Measurements from ENCODE around the gene PSENEN. TPM values are rescaled to one million over a fixed set of nuclear protein-coding genes. Genes with fewer than 3 reads are reported as not detected.

PSENEN gene
- total and polyA plus RNA-seq, 3 experiments from 2014 or later: 50.8 to 101 (median 57.8) TPM

GRCh38 chr19:35727053-35727955, 18.1 kb upstream of the PSENEN start:
- Mint-ChIP-seq H3K9me3 (no peaks in the 10 kb centered on the region), H3K4me1 (peaks cover 0 to 7% (median 4%) of the 10 kb centered on the region in 3 donors), H3K4me3 (no peak overlapping the region), H3K27ac (no peak overlapping the region), H3K27me3 (no peaks in the 10 kb centered on the region), H3K36me3 (peaks cover 5 to 94% (median 16%) of the 10 kb centered on the region in 3 donors)
- no peaks in the 10 kb centered on the region for H3K27me3 ChIP-seq (ENCODE audit: insufficient read depth, low read length, poor library complexity, severe bottlenecking)
- no peak for DNase-seq
- ChIA-PET CTCF (interaction anchor here (1.1 to 1.4 kb wide), 2 partner anchors 10 to 17 kb away, joined by 3 to 5 read pairs; no protein-coding TSS in a partner anchor), POLR2A (interaction anchor here (0.8 to 1.5 kb wide), 3 partner anchors 9 to 21 kb away, joined by 3 to 5 read pairs (median 3); partner anchors contain the start of gene LIN37)
- no peaks in the 10 kb centered on the region for H3K4me1 ChIP-seq (ENCODE audit: insufficient read depth, low read length)
- no peak overlapping the region for H3K4me3 ChIP-seq (ENCODE audit: low read length)
- H3K36me3 ChIP-seq (ENCODE audit: insufficient read depth, low read length): peaks cover 87% of the 10 kb centered on the region
- no peak overlapping the region for H3K27ac ChIP-seq (ENCODE audit: low read depth, low read length)
- no peaks in the 10 kb centered on the region for H3K9me3 ChIP-seq (ENCODE audit: low read length)

- CTCF ChIA-PET: interaction anchor here (1.1 to 1.4 kb wide), 2 partner anchors 9 to 16 kb away, joined by 3 to 5 read pairs; no protein-coding TSS in a partner anchor
- no peaks in the 10 kb centered on the region for H3K27me3 ChIP-seq (ENCODE audit: insufficient read depth, low read length, poor library complexity, severe bottlenecking)
These were observed 17.3 kb upstream of the PSENEN start for GRCh38 chr19:35727956-35728706.

GRCh38 chr19:35729021-35729420, 16.4 kb upstream of the PSENEN start:
- Mint-ChIP-seq H3K27ac (no peak overlapping the region), H3K36me3 (peaks cover 6 to 86% (median 15%) of the 10 kb centered on the region in 3 donors), H3K4me3 (no peak overlapping the region), H3K27me3 (no peaks in the 10 kb centered on the region), H3K4me1 (peaks cover 0 to 5% (median 0%) of the 10 kb centered on the region in 3 donors), H3K9me3 (no peaks in the 10 kb centered on the region)
- H3K27me3 ChIP-seq (ENCODE audit: insufficient read depth, low read length, poor library complexity, severe bottlenecking): no peaks in the 10 kb centered on the region
- no peaks in the 10 kb centered on the region for H3K4me1 ChIP-seq (ENCODE audit: insufficient read depth, low read length)
- POLR2A ChIA-PET: no interaction called here
- H3K4me3 ChIP-seq (ENCODE audit: low read length): no peak overlapping the region
- no peak for DNase-seq
- CTCF ChIA-PET: interaction anchor here (1.4 kb wide), 2 partner anchors 11 to 15 kb away, joined by 3 to 4 read pairs; no protein-coding TSS in a partner anchor
- peaks cover 70% of the 10 kb centered on the region for H3K36me3 ChIP-seq (ENCODE audit: insufficient read depth, low read length)
- H3K27ac ChIP-seq (ENCODE audit: low read depth, low read length): no peak overlapping the region
- no peaks in the 10 kb centered on the region for H3K9me3 ChIP-seq (ENCODE audit: low read length)

More at GRCh38 chr19:35727956-35728706, 17.3 kb upstream of the PSENEN start:
- Histone ChIP-seq H3K9me3 (ENCODE audit: low read length) (no peaks in the 10 kb centered on the region), H3K4me1 (ENCODE audit: insufficient read depth, low read length) (no peaks in the 10 kb centered on the region), H3K27ac (ENCODE audit: low read depth, low read length) (no peak overlapping the region), H3K36me3 (ENCODE audit: insufficient read depth, low read length) (peaks cover 79% of the 10 kb centered on the region), H3K4me3 (ENCODE audit: low read length) (no peak overlapping the region)
- H3K4me3 Mint-ChIP-seq: peak overlapping the region in 2 of 7 donors; percentile 32 to 34
- POLR2A ChIA-PET: interaction anchor here (0.9 to 1.5 kb wide), 2 partner anchors 9 to 20 kb away, joined by 3 to 5 read pairs; partner anchors contain the start of gene LIN37
- H3K4me1 Mint-ChIP-seq: peaks cover 0 to 5% (median 3%) of the 10 kb centered on the region in 3 donors
- no peaks in the 10 kb centered on the region for H3K9me3 Mint-ChIP-seq
- peak overlapping the region in 1 of 8 donors; percentile 86 for H3K27ac Mint-ChIP-seq
- peaks cover 5 to 88% (median 16%) of the 10 kb centered on the region in 3 donors for H3K36me3 Mint-ChIP-seq
- no peak for DNase-seq
- no peaks in the 10 kb centered on the region for H3K27me3 Mint-ChIP-seq

- H3K4me3 Mint-ChIP-seq: no peak overlapping the region
- H3K27me3 Mint-ChIP-seq: no peaks in the 10 kb centered on the region
- Histone ChIP-seq H3K27ac (ENCODE audit: low read depth, low read length) (no peak overlapping the region), H3K27me3 (ENCODE audit: insufficient read depth, low read length, poor library complexity, severe bottlenecking) (no peaks in the 10 kb centered on the region), H3K36me3 (ENCODE audit: insufficient read depth, low read length) (peaks cover 65% of the 10 kb centered on the region), H3K4me1 (ENCODE audit: insufficient read depth, low read length) (no peaks in the 10 kb centered on the region), H3K4me3 (ENCODE audit: low read length) (no peak overlapping the region), H3K9me3 (ENCODE audit: low read length) (no peaks in the 10 kb centered on the region)
- no peak for DNase-seq
- peaks cover 10 to 86% (median 19%) of the 10 kb centered on the region in 3 donors for H3K36me3 Mint-ChIP-seq
- H3K4me1 Mint-ChIP-seq: peaks cover 0 to 7% (median 4%) of the 10 kb centered on the region in 3 donors
- ChIA-PET CTCF (interaction anchor here (1.4 to 1.5 kb wide), 2 partner anchors 11 to 12 kb away, joined by 3 to 4 read pairs; partner anchors contain the start of gene KMT2B), POLR2A (interaction anchor here (0.6 kb wide), 1 partner anchor 69 kb away, joined by 3 read pairs; no protein-coding TSS in a partner anchor)
- no peak overlapping the region for H3K27ac Mint-ChIP-seq
- no peaks in the 10 kb centered on the region for H3K9me3 Mint-ChIP-seq
These were observed 15.7 kb upstream of the PSENEN start for GRCh38 chr19:35729763-35730162.

- POLR2A ChIA-PET: no interaction called here
- H3K27ac Mint-ChIP-seq: peak overlapping the region in 2 of 8 donors; percentile 67 to 76
- Histone ChIP-seq H3K36me3 (ENCODE audit: insufficient read depth, low read length) (peaks cover 62% of the 10 kb centered on the region), H3K27me3 (ENCODE audit: insufficient read depth, low read length, poor library complexity, severe bottlenecking) (no peaks in the 10 kb centered on the region), H3K4me3 (ENCODE audit: low read length) (no peak overlapping the region), H3K9me3 (ENCODE audit: low read length) (no peaks in the 10 kb centered on the region), H3K27ac (ENCODE audit: low read depth, low read length) (no peak overlapping the region), H3K4me1 (ENCODE audit: insufficient read depth, low read length) (no peaks in the 10 kb centered on the region)
- CTCF ChIA-PET: interaction anchor here (1.4 to 1.5 kb wide), 2 partner anchors 10 to 12 kb away, joined by 3 to 4 read pairs; partner anchors contain the start of gene KMT2B
- H3K27me3 Mint-ChIP-seq: no peaks in the 10 kb centered on the region
- no peak for DNase-seq
- peaks cover 0 to 7% (median 4%) of the 10 kb centered on the region in 3 donors for H3K4me1 Mint-ChIP-seq
- H3K9me3 Mint-ChIP-seq: no peaks in the 10 kb centered on the region
- H3K4me3 Mint-ChIP-seq: no peak overlapping the region
- peaks cover 10 to 84% (median 17%) of the 10 kb centered on the region in 3 donors for H3K36me3 Mint-ChIP-seq
These were observed 15.1 kb upstream of the PSENEN start for GRCh38 chr19:35730326-35730725.

GRCh38 chr19:35731353-35731752, 14.1 kb upstream of the PSENEN start:
- Histone ChIP-seq H3K27me3 (ENCODE audit: insufficient read depth, low read length, poor library complexity, severe bottlenecking) (no peaks in the 10 kb centered on the region), H3K4me1 (ENCODE audit: insufficient read depth, low read length) (peaks cover 1% of the 10 kb centered on the region), H3K27ac (ENCODE audit: low read depth, low read length) (no peak overlapping the region), H3K36me3 (ENCODE audit: insufficient read depth, low read length) (peaks cover 52% of the 10 kb centered on the region), H3K4me3 (ENCODE audit: low read length) (no peak overlapping the region), H3K9me3 (ENCODE audit: low read length) (no peaks in the 10 kb centered on the region)
- ChIA-PET CTCF (interaction anchor here (1.5 kb wide), 1 partner anchor 13 kb away, joined by 3 read pairs; the partner anchor contains the start of gene KMT2B), POLR2A (no interaction called here)
- DNase-seq: no peak
- H3K36me3 Mint-ChIP-seq: peaks cover 10 to 84% (median 16%) of the 10 kb centered on the region in 3 donors
- no peaks in the 10 kb centered on the region for H3K9me3 Mint-ChIP-seq
- H3K27me3 Mint-ChIP-seq: no peaks in the 10 kb centered on the region
- no peak overlapping the region for H3K4me3 Mint-ChIP-seq
- H3K27ac Mint-ChIP-seq: peak overlapping the region in 3 of 8 donors; percentile 26 to 63 (median 46)
- peaks cover 2 to 7% (median 5%) of the 10 kb centered on the region in 3 donors for H3K4me1 Mint-ChIP-seq

GRCh38 chr19:35731779-35732405, 13.6 kb upstream of the PSENEN start:
- H3K4me3 ChIP-seq (ENCODE audit: low read length): no peak overlapping the region
- Mint-ChIP-seq H3K4me1 (peaks cover 5 to 10% (median 9%) of the 10 kb centered on the region in 3 donors), H3K9me3 (no peaks in the 10 kb centered on the region), H3K36me3 (peaks cover 10 to 86% (median 16%) of the 10 kb centered on the region in 3 donors), H3K27ac (no peak overlapping the region), H3K27me3 (no peaks in the 10 kb centered on the region), H3K4me3 (no peak overlapping the region)
- no peaks in the 10 kb centered on the region for H3K27me3 ChIP-seq (ENCODE audit: insufficient read depth, low read length, poor library complexity, severe bottlenecking)
- no peak for DNase-seq
- H3K9me3 ChIP-seq (ENCODE audit: low read length): no peaks in the 10 kb centered on the region
- ChIA-PET POLR2A (no interaction called here), CTCF (no interaction called here)
- peaks cover 7% of the 10 kb centered on the region for H3K4me1 ChIP-seq (ENCODE audit: insufficient read depth, low read length)
- H3K27ac ChIP-seq (ENCODE audit: low read depth, low read length): no peak overlapping the region
- H3K36me3 ChIP-seq (ENCODE audit: insufficient read depth, low read length): peaks cover 48% of the 10 kb centered on the region
